OCI-LY7 (cell line): ENCODE measurements around the gene F2.

ENCODE experiments used
- CTCF ChIP-seq: fragments of 200-600 bp; sonication (generic); conservative IDR thresholded peaks from 2 replicates; pipeline ENCODE4 v1.5.1; 2014; ENCODE audit warnings: mild to moderate bottlenecking, antibody characterized with exemption, low read length, moderate library complexity, mixed read lengths
- EZH2phosphoT487 ChIP-seq: fragments of 200-600 bp; sonication (generic); IDR thresholded peaks from 2 replicates; pipeline ENCODE4 v1.6.1; 2018; ENCODE audit warnings: low read depth, borderline replicate concordance, mild to moderate bottlenecking, mixed run types, antibody characterized with exemption, low read length, moderate library complexity, mixed read lengths

DNA sequence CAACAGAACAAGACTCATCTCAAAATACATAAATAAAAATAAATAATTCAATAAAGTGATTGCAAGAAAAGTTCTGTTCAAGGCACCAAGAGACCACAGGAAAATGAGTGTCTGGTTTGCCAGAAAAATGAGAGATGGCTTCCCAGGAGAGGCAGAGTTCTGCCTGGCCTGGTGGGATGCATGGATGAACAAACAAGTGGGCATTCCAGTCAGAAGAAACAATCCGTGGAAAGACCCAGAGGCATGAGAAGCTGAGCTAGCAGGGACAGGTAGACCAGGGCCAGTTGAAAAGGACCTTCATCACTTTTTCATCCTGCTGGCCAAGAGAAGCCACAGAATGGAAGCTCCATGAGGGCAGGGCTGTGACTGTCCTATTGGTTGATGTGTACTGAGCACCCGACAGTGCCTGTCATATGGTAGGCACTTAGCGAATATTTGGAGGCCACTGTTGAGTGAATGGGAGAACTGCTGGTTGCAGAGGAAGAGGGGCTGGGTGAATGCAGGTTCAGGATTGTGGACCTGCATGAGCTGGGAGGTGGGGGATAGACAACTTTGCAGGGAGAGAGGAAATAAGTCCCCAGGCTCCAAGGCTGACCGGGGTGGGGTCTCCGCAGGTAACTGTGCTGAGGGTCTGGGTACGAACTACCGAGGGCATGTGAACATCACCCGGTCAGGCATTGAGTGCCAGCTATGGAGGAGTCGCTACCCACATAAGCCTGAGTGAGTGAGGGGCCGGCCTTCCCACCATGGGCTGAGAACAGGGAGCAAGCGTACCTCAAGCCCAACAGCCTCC, 3.7 kb downstream of the F2 start:
- TF ChIP-seq CTCF = no peak
- TF ChIP-seq EZH2phosphoT487 = no peak
